NCI-H1092 (cell line): ENCODE results near the gene HJV.

Experiments used
- DNase-seq: peaks from one replicate; lab custom pipeline; 2025; lab: John Stamatoyannopoulos, UW

HJV gene

DNA sequence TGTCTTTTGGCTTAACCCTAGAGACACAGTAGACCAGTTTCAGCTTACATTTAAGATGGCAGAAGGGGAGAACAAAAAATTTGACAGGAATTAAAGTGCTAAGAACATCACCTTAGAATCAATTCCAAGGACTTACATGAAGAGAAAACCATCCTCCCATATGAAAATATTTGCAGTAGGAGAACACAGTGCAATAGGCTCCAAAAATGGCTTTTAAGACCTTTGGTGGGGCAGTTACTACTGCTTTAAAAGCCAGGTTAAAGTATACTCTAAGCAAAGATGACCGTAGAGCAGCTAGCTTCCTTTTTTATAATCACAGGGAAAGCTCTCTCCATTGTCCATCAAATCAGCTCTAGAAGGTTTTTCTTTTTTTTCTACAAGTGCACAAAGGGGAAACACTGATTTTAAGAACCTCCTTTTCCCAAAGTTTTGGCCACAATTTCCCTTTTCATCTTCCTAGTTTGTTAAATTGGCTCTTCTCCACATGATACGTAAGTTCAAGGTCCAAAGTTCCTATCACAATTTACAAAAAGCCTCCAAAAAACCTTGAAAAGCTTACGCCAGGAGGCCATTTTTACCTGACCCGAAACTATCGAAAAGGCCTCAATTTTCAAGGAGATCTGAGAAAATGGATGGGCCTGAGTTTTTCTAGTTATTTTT is 28.4 kb downstream of the HJV start:
- DNase-seq = no peak

- no peak for DNase-seq
Measured at GRCh38 chr1:145992502-145992936, 29.0 kb downstream of the HJV start.

DNA sequence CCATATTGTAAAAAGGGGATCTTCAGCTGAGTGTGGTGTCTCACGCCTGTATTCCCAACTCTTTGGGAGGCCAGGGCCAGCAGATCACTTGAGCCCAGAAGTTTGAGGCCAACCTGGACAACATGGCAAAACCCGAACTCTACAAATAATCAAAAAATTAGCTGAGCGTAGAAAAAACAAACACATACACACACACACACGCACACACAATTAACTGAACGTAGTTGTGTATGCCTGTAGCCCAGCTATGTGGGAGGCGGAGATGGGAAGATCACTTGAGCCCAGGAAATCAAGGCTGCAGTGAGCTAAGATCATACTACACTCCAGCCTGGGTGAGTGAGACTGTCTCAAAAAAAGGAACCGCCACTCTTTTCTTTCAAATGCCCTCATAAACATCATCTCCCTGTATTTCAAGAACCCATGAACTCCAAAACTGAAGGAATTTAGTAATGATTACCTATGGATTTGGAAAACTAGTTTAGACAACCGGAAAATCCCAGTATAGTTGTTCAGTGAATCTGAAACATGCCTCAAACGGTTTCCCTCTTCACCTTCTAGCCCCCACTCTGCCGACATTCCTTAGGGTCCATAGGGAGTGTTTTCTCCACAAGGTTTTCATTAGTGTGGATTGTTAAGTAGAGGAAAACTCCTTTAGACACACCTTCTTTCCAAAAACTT is 29.7 kb downstream of the HJV start:
- DNase-seq = no peak

- no peak for DNase-seq
Measured at GRCh38 chr1:145990249-145990855, 31.2 kb downstream of the HJV start.

DNA sequence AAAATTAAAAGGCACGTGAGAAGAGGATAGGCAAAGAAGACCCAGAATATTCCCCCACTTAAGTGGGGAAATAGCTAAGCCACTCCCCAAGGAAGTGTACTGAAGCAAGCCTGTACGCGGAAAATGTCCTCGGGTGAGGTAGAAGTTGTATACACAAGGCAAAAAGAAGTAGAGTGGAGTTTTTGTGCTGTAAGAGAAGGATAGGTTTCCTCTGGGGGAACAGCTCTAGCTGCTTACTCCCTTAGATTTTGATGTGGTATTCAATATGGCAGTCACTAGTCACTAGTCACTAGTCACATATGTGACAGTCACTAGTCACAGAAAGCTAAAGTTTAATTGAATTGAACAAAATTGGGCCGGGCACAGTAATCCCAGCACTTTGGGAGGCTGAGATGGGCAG is 32.8 kb downstream of the HJV start:
- DNase-seq = no peak

- DNase-seq = no peak
Measured at GRCh38 chr1:145987926-145988325, 33.6 kb downstream of the HJV start.

- DNase-seq = no peak
Measured at GRCh38 chr1:145986551-145986950, 35.0 kb downstream of the HJV start.

- no peak for DNase-seq
Measured at GRCh38 chr1:145985502-145986439, 35.8 kb downstream of the HJV start.

GRCh38 chr1:145985129-145985501 is 36.4 kb downstream of the HJV start:
- DNase-seq = no peak

DNA sequence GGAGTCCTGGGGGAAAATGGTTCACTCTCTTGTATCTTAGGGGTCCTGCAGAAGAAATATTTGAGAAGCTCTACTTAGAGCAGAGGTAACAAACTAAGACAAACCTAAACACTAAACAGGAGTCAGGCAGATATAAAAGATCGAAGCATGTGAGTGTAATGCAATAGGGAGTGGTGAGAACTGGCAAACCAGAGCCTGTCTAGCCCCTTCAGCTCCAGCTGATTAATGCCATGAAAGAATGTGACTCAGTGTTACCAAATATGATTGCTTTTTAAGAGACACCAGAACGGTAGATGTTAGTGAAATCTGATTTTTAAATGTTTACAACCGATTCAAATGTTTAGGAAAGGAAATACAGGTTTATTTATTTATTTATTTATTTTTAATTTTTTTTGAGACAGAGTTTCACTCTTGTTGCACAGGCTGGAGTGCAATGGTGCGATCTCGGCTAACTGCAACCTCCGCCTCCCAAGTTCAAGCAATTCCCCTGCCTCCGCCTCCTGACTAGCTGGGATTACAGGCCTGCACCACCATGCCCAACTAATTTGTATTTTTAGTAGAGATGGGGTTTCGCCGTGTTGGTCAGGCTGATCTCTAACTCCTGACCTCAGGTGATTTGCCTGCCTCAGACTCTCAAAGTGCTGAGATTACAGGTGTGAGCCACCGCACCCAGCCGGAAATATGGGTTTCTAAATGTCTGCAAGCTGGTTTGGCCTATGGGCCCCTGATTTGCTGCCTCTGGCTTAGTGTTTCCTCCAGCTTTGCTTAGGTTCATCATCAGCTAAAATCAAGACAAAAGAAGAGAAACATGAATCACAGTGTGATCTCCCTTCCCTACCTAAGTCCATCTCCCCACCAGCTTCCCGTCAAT is 37.3 kb downstream of the HJV start:
- DNase-seq = no peak

DNA sequence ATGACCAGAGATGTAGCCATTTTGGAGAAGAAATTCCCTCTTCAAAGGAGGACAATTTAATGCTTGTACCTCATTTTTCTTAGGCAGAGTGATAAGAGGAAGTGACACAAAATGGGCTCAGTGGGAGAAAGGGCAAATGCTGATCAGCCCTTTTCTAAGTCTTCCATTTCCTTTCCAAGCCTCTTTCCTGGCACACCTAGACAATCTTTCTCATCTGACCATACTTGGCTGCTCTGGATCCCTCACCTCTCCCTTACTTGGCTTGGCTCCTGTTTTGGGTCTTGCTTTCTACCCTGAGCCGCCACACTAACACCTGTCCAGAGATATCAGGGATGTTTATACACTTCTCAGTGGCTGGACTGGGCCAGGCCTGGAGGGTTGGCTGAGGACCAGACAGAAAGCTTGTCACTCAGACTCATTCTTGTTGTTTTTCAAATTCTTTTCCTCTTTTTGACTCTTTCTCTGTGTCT is 38.3 kb downstream of the HJV start:
- no peak for DNase-seq

DNA sequence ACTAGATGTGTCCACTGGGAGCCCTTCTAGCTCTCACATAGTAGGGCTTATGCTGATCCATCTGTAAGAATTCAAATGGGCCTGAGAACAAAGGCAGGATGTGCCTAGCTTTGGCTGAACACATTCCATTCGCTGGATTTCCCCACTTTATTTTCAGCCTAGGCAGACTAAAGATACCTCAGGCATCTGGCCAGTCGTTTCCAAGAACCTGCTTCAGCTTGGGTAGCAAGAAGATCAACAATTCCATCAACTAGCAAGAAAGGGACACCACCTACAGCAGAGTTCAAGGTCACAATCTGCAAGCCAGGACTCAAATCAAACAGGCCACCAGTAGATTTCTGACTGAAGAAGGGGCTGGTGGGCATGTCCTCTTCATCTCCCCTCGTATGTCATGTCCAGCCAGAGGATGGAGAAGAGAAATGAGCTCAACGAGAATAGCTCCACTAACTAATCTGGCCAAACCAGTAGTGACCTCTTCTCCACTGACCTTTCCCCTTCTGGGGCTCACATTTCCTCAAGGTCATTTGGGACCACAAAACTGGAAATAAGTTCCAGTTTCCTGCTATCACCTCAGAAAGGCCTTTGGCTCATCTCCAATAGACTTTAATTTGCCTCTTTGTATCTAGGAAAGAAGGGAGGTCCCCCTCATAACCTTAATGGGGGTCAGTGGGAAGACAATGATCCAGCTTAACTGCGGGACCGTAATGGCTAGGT is 39.4 kb downstream of the HJV start:
- DNase-seq = no peak

DNA sequence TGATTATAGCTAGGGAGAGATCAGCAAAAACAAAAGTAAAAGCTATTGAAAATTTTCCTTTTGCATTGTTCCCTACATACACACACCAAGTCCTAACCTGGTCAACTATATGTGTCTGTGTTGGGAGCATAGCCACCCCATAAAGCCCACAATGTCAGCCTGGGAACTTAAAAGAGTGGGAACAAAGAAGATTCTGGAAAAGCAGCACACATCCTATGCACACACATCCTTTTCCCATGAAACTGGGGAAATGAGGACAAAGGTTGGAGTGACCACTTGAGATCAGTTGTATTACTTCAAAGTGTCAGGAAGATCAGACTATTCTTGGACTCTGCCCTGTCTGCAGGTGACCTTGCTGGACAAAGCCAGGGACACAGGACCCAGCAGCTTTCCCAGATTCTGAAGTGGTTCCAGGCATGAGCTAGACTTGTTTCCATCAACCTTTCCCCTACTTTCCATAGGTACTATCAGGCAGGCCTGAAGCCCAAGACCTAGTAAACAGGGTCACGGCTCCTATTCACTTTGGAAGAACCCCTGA is 41.0 kb downstream of the HJV start:
- DNase-seq = no peak

DNA sequence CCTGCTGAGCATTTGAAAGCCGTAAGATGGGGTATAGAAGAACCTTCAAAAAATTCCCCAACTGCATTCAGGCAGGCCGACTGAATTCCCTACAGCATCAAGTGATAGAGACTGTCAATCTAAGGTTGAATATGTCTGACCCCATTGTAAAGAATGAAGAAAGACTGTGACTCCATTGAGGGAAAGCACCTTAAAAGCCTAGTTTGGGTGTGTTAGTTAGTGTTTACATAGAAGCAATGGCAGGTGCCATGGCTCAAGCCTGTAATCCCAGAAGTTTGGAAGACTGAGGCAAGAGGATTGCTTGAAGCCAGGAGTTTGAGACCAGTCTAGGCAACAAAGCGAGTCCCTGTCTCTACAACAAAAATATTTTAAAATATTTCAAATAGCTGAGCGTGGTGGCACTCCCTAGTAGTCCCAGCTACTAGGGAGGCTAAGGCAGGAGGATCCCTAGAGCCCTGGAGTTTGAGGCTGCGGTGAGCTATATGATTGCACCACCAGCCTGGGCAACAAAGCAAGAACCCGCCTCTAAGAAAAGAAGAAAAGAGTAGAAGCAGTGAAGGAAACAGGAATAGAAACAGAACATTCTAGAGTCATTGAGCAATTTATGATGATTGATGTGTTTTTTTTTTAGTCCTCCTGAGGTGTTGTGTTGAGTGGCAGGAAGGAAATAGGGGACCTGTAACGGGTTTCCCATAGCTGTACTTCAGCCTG is 41.6 kb downstream of the HJV start:
- DNase-seq = no peak

GRCh38 chr1:145978854-145979745 is 42.4 kb downstream of the HJV start:
- no peak for DNase-seq

GRCh38 chr1:145978471-145978853 is 43.1 kb downstream of the HJV start:
- DNase-seq = no peak

DNA sequence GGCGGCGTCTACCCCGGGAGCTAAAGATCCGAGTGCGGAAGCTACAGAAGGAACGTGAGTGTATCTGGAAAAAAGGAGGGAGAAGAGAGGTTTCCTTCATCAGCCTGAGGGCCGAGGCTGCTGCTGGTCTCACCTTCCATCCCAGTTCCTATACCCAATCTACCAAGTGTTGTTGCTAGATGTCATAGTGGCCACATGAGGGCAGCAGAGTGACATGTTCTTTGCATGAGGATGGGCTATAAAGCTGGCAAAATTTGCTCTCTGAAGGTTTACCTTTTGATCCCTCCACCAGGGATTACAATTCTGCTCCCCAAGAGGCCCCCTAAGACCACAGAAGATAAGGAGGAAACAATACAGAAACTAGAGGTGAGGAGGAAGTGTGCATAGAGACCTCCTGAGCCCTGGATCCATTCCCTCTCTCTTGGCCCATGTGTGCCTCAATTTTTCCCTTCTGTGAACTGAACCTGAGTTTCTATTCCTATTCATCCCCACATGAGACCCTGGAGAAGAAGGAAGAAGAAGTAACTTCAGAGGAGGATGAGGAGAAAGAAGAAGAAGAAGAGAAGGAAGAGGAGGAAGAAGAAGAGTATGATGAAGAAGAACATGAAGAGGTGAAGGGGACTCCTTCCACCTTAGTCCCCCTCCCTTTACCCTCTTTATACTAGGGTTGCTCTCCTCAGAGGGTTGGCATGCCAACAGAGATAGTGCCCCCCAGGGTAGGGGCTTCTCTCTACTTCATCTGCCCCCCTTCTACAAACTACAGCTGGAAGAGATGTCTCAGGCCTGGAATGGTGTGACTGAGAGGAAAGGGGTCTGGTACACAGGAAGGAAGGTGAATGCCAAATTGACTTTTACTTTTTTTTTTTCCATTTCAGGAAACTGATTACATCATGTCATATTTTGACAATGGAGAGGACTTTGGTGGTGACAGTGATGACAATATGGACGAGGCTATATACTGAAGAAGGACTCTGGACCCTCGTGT is 43.8 kb downstream of the HJV start:
- peak; percentile 66 for DNase-seq
